GM12891 (cell line): Measurements from ENCODE around the gene AKR1B15.
"Not testable (repeated sequence)": the region's sequence is repeated elsewhere in the genome, so short reads cannot be mapped to it uniquely, and the experiment has no call there.

ENCODE experiments used
- DNase-seq: peaks from one replicate; pipeline ENCODE4 v3.0.0; 2011; ENCODE audit warnings: low spot score; ENCODE audit not compliant: insufficient read length
- FAIRE-seq: peaks from 2 replicates; lab custom pipeline; 2011; peaks lifted over from hg19 to GRCh38; lab: Jason Lieb, UNC
- PAX5 ChIP-seq: IDR thresholded peaks from 2 replicates; pipeline ENCODE4 v1.6.1; 2011; ENCODE audit warnings: low read length, moderate library complexity, mild to moderate bottlenecking; ENCODE audit not compliant: insufficient read depth, severe bottlenecking
- POLR2A ChIP-seq: IDR thresholded peaks from 2 replicates; pipeline ENCODE4 v1.6.1; 2011; ENCODE audit warnings: low read depth, low read length, control low read depth
- POLR2AphosphoS5 ChIP-seq: IDR thresholded peaks from 2 replicates; pipeline ENCODE4 v1.6.1; 2011; ENCODE audit warnings: low read depth, low read length, control low read depth
- POU2F2 ChIP-seq: IDR thresholded peaks from 2 replicates; pipeline ENCODE4 v1.6.1; 2011; ENCODE audit warnings: low read depth, mild to moderate bottlenecking, control low read depth, low read length, moderate library complexity
- SPI1 ChIP-seq: IDR thresholded peaks from 2 replicates; pipeline ENCODE4 v1.6.1; 2011; ENCODE audit warnings: low read depth, low read length, control low read depth
- TAF1 ChIP-seq: IDR thresholded peaks from 2 replicates; pipeline ENCODE4 v1.6.1; 2011; ENCODE audit warnings: low read depth, low read length, control low read depth

Gene AKR1B15

GRCh38 chr7:134513169-134513752, 35.6 kb upstream of the AKR1B15 start:
- FAIRE-seq (peak; percentile 40), DNase-seq (peak; percentile 19)
- TF ChIP-seq PAX5 (no peak), TAF1 (no peak), SPI1 (no peak), POLR2A (no peak), POLR2AphosphoS5 (no peak), POU2F2 (no peak)

DNA sequence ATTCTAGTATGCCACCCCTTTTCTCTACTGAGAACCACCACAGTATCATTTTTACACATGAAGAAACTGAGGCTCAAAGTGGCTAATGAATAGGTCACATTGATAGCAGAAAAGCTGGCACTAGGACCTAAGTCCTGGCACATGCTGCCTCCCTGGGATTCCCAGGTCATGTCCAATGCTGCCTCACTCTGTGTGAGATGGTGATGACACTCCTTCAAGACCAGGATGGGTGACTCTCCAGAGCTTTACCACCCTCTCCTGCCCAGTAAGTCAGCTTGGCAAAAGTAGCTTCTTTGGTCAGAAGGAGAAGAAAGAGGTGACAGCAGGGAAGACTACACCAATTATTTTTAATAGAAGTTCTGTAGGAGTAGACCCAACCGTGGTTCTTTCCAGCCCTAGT, 34.8 kb upstream of the AKR1B15 start:
- DNase-seq: no peak
- no peak for FAIRE-seq
- TF ChIP-seq SPI1 (no peak), TAF1 (no peak), POLR2AphosphoS5 (no peak), POLR2A (no peak), PAX5 (no peak), POU2F2 (no peak)

DNA sequence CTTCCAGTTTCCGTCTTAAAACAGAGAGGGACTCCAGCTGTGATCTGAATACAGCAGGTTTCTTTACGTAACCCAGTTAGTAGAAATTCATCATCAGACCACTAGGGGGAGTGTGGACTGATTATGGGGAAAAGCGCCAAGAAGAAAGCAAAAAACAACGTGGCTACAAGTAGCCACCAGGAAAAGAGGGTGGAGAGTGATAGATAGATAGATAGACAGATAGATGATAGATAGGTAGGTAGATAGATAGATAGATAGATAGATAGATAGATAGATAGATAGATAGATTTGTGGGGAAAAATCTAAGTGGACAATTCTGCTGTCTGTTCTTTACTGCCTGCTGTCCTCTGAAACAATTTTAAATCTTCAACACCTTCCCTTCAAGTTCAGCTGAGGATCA, 34.2 kb upstream of the AKR1B15 start:
- FAIRE-seq: no peak
- TF ChIP-seq POLR2A: no peak
- peak; percentile 30 for DNase-seq

DNA sequence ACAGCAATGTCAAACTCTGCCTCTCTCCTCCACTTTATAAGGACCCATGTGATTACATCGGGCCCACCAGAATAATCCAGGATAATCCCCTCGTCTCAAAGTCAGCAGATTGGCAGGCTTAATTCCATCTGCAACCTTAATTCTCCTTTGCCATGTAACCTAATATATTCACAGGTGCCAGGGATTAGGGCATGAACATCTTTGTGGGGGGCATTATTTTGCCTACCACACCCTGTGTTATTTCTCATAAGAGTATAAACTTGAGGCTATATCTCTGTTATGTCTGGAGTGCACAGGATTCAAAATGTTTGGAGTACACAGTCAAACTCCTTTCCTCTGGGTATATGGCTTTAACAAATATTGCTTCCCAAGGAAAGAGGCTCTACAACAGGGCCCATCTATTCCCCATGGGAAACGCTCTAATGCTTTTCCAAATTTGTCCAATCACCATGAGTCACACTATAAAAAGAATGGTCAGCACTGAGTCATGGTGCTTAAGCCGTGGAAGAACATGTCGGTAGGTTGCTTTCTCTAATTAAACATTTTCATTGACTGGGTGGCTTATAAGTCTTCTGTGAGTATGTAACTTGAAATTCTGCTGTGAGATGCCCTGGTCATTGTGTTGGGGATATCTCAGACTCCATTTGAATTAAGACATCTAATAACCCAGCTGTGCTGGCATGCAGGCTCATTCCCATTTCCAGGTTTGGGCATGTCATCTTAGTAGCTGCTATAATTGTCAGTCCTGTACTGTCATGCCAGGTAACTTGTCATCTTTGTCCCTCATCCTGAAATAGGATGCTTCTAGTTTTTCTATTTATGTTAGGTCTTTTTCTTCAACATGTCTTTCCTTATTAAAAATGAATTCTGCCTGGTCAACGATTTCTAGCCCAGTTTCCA, 33.1 kb upstream of the AKR1B15 start:
- TF ChIP-seq PAX5 (no peak), POLR2AphosphoS5 (no peak), POLR2A (no peak), SPI1 (no peak), TAF1 (no peak), POU2F2 (no peak)
- FAIRE-seq (no peak), DNase-seq (no peak)

- TF ChIP-seq POU2F2: no peak
- no peak for TF ChIP-seq PAX5
- TF ChIP-seq POLR2A: no peak
- no peak for TF ChIP-seq SPI1
- no peak for TF ChIP-seq TAF1
- no peak for TF ChIP-seq POLR2AphosphoS5
- DNase-seq (no peak), FAIRE-seq (no peak)
Measured at GRCh38 chr7:134520130-134520529, 28.8 kb upstream of the AKR1B15 start.

DNA sequence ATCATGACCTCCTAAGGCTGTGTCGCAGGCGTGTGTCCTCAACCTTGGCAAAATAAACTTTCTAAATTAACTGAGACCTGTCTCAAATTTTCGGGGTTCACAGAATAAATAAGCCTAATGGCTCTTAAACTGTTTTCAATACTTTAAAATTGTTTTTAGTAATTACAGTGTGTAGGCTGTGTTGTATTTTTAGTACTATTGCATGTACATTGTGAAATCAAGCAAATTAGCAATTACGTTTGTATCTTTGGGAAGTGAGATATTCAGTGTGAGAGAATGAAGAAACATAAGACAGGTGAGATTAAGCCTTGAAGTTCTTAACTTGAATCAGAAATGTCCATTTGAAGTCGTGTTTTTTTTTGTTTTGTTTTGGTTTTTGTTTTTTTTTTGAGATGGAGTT, 26.3 kb upstream of the AKR1B15 start:
- TF ChIP-seq POU2F2 (no peak), POLR2A (no peak), SPI1 (no peak), PAX5 (no peak)
- DNase-seq (no peak), FAIRE-seq (no peak)

GRCh38 chr7:134525449-134525848, 23.5 kb upstream of the AKR1B15 start:
- not testable (repeated sequence) for DNase-seq, FAIRE-seq

DNA sequence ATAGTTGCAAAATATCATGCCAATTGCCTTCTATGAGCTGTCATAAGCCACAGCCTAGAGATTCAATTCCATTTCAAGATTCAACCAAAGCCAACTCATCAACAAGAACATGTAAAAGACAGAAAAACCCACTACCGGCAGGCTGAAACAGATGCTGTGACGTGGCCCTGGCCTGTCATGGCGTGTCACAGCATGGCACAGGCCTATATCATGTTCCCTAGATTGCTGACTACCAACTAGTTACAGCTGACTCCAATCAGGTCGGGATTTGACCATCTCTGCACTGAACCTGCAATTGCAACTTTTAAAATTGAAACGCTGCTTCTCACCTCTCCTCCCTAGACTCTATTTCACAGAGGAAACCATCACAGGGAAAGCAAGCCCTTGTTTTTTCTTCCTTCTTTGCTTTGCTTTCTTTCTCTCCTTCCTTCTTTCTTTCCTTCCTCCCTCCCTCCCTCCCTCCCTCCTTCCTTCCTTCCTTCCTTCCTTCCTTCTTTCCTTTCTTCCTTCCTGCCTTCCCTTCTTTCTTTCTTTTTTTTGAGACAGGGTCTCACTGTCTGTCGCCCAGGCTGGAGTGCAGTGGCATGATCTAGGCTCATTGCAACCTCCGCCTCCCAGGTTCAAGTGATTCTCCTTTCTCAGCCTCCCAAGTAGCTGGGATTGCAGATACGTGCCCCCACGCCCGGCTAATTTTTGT, 22.2 kb upstream of the AKR1B15 start:
- FAIRE-seq: peak; percentile 62
- not testable (repeated sequence) for DNase-seq

DNA sequence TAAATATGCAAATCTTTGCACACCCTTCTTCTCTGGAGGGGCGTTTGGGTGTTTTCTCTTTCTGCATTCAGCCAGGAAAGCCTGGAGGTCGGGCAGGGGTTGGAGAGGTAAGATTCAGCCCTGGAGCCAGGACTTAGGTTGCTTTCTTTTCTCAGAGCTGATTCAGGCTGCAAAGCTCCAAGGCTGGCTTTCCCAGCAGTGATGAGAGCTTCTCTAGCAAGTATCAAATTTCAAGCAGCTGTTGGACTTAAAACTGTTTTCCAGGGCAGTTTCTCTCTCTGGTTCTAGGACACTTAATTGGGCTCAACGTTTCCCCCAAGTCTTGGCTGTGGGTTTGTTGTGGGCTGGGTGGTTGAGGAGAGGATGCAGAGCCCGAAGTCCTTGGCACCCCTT, 20.9 kb upstream of the AKR1B15 start:
- FAIRE-seq (no peak), DNase-seq (no peak)
- TF ChIP-seq POLR2AphosphoS5: no peak
- TF ChIP-seq POU2F2: no peak
- no peak for TF ChIP-seq SPI1
- no peak for TF ChIP-seq POLR2A
- no peak for TF ChIP-seq PAX5
- TF ChIP-seq TAF1: no peak

- no peak for FAIRE-seq
- TF ChIP-seq PAX5 (no peak), TAF1 (no peak), POU2F2 (no peak)
- no peak for DNase-seq
Measured at GRCh38 chr7:134528749-134529148, 20.2 kb upstream of the AKR1B15 start.
